GM12878 (cell line): ENCODE data around the gene MOK.
"Not testable (repeated sequence)": the region's sequence is repeated elsewhere in the genome, so short reads cannot be mapped to it uniquely, and the experiment has no call there.

Source experiments
- EZH2 ChIP-seq: IDR thresholded peaks from 2 replicates; pipeline ENCODE4 v1.6.1; 2012; ENCODE audit warnings: low read depth, mild to moderate bottlenecking, control low read depth, inconsistent platforms, low read length, borderline replicate concordance; ENCODE audit not compliant: control insufficient read depth
- NBN ChIP-seq: fragments of 450-650 bp; IDR thresholded peaks from 2 replicates; pipeline ENCODE4 v1.6.1; 2016

DNA sequence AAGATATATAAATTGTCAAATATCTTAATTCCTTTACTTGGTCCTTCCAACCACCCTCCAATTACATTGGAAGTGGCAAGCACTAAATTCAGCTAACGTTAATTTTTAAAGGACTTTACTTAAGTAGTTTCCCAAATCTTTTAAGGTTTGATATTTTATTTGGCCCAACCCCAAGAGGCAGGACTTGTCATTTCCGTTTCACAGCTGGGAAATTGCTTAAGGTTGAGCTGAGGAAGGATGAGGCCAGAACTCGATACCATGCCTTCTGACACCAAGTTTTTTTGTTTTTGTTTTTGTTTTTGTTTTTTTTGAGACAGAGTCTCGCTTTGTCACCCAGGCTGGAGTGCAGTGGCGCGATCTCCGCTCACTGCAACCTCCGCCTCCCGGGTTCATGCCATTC is 46.6 kb upstream of the MOK start:
- TF ChIP-seq NBN, EZH2: not testable (repeated sequence)
